ENCODE data around the gene CAPZB. TPM values are rescaled to one million over a fixed set of nuclear protein-coding genes. Genes with fewer than 3 reads are reported as not detected.
A peak's percentile ranks its signal among the peaks of the same experiment; 100 is the strongest.

CAPZB gene
- polyA plus RNA-seq, 1 donor from 2014 or later: 159 TPM

- Histone ChIP-seq H3K9me2 (ENCODE audit: insufficient read depth, low read length) (no peaks in the 10 kb centered on the region), H3K9me3 (ENCODE audit: low read length) (no peaks in the 10 kb centered on the region), H3K4me2 (ENCODE audit: low read length) (no peak overlapping the region), H3K4me3 (ENCODE audit: low read length) (no peak overlapping the region), H2AFZ (ENCODE audit: low read depth, low read length) (no peak overlapping the region), H3K27ac (ENCODE audit: low read length) (no peak overlapping the region), H3K79me2 (replicated peaks; ENCODE audit: insufficient read depth, low read length) (peaks cover 62% of the 10 kb centered on the region), H3F3A (ENCODE audit: insufficient read depth, low read length, poor library complexity, severe bottlenecking) (no peaks in the 10 kb centered on the region), H4K20me1 (ENCODE audit: insufficient read depth) (no peaks in the 10 kb centered on the region), H3K27me3 (ENCODE audit: insufficient read depth, low read depth, low read length) (no peaks in the 10 kb centered on the region), H3K9ac (ENCODE audit: low read length) (no peak overlapping the region), H3K36me3 (ENCODE audit: insufficient read depth, low read length) (no peaks in the 10 kb centered on the region)
- no peak for TF ChIP-seq EP300 (conservative IDR thresholded peaks at IDR 0.05; ENCODE audit: poor library complexity, severe bottlenecking)
- TF ChIP-seq TAF1 (IDR thresholded peaks at IDR 0.05; ENCODE audit: low read depth): no peak
- TF ChIP-seq CTCF (IDR thresholded peaks at IDR 0.05; ENCODE audit: poor library complexity, severe bottlenecking): no peak
- TF ChIP-seq SMC3 (conservative IDR thresholded peaks at IDR 0.05; ENCODE audit: poor library complexity): no peak
- TF ChIP-seq RAD21 (conservative IDR thresholded peaks at IDR 0.05): no peak
- no peak for TF ChIP-seq MXI1 (conservative IDR thresholded peaks at IDR 0.05; ENCODE audit: poor library complexity, severe bottlenecking)
- TF ChIP-seq REST (IDR thresholded peaks at IDR 0.05; ENCODE audit: borderline replicate concordance): no peak
- no peak for TF ChIP-seq POLR2AphosphoS5 (IDR thresholded peaks at IDR 0.05)
- TF ChIP-seq EZH2 (IDR thresholded peaks at IDR 0.05; ENCODE audit: borderline replicate concordance, insufficient read depth, low read length, poor library complexity, severe bottlenecking): no peak
Observed at GRCh38 chr1:19475296-19475695, 10.0 kb downstream of the CAPZB start.

- Histone ChIP-seq H3K9ac (ENCODE audit: low read length) (no peak overlapping the region), H3K36me3 (ENCODE audit: insufficient read depth, low read length) (no peaks in the 10 kb centered on the region), H3K4me3 (ENCODE audit: low read length) (no peak overlapping the region), H3K27me3 (ENCODE audit: insufficient read depth, low read depth, low read length) (no peaks in the 10 kb centered on the region), H3K79me2 (replicated peaks; ENCODE audit: insufficient read depth, low read length) (peaks cover 50% of the 10 kb centered on the region), H2AFZ (ENCODE audit: low read depth, low read length) (no peak overlapping the region), H3K27ac (ENCODE audit: low read length) (peak overlapping the region; percentile 44), H3K9me2 (ENCODE audit: insufficient read depth, low read length) (no peaks in the 10 kb centered on the region), H3F3A (ENCODE audit: insufficient read depth, low read length, poor library complexity, severe bottlenecking) (no peaks in the 10 kb centered on the region), H3K9me3 (ENCODE audit: low read length) (no peaks in the 10 kb centered on the region), H3K4me2 (ENCODE audit: low read length) (no peak overlapping the region), H4K20me1 (ENCODE audit: insufficient read depth) (no peaks in the 10 kb centered on the region)
- no peak for TF ChIP-seq RAD21 (conservative IDR thresholded peaks at IDR 0.05)
- no peak for TF ChIP-seq POLR2AphosphoS5 (IDR thresholded peaks at IDR 0.05)
- TF ChIP-seq MXI1 (conservative IDR thresholded peaks at IDR 0.05; ENCODE audit: poor library complexity, severe bottlenecking): no peak
- no peak for TF ChIP-seq EZH2 (IDR thresholded peaks at IDR 0.05; ENCODE audit: borderline replicate concordance, insufficient read depth, low read length, poor library complexity, severe bottlenecking)
- no peak for TF ChIP-seq SMC3 (conservative IDR thresholded peaks at IDR 0.05; ENCODE audit: poor library complexity)
- no peak for TF ChIP-seq TAF1 (IDR thresholded peaks at IDR 0.05; ENCODE audit: low read depth)
- TF ChIP-seq REST (IDR thresholded peaks at IDR 0.05; ENCODE audit: borderline replicate concordance): no peak
- no peak for TF ChIP-seq EP300 (conservative IDR thresholded peaks at IDR 0.05; ENCODE audit: poor library complexity, severe bottlenecking)
- TF ChIP-seq CTCF (IDR thresholded peaks at IDR 0.05; ENCODE audit: poor library complexity, severe bottlenecking): no peak
Observed at GRCh38 chr1:19472174-19472573, 13.2 kb downstream of the CAPZB start.
